Spleen (tissue), 11 donors: ENCODE data around the gene PTPRM. TPM values are rescaled to one million over a fixed set of nuclear protein-coding genes. Genes with fewer than 3 reads are reported as not detected.

Experiments used
- DNase-seq: peaks from one replicate; pipeline ENCODE4 v3.0.0-alpha.2; 2020
- H3K27ac ChIP-seq, 8 donors: fragments of 200-600 bp; sonication (generic) in 7 of 8; 1 replicate in 4 of 8; 2 replicates in 4 of 8; pipeline versions ENCODE4 v1.5.0 to v1.8.0; 2016 to 2021; ENCODE audit warnings: inconsistent platforms in 4 of 8, mild to moderate bottlenecking in 4 of 8, moderate library complexity in 1 of 8
- H3K27me3 ChIP-seq, 7 donors: fragments of 200-600 bp; sonication (generic) in 6 of 7; replicated peaks in 1 of 7; 1 replicate in 4 of 7; 2 replicates in 3 of 7; pipeline versions ENCODE4 v1.5.0 to v1.8.0; 2016 to 2021; ENCODE audit warnings: inconsistent platforms in 3 of 7, mild to moderate bottlenecking in 1 of 7
- H3K36me3 ChIP-seq, 6 donors: fragments of 200-600 bp; sonication (generic) in 5 of 6; 1 replicate in 4 of 6; 2 replicates in 2 of 6; pipeline versions ENCODE4 v1.5.0 to v1.8.0; 2016 to 2021; ENCODE audit warnings: inconsistent platforms in 2 of 6
- H3K4me1 ChIP-seq, 6 donors: fragments of 200-600 bp; sonication (generic) in 5 of 6; 1 replicate in 3 of 6; 2 replicates in 3 of 6; pipeline versions ENCODE4 v1.5.0 to v1.8.0; 2016 to 2021; ENCODE audit warnings: inconsistent platforms in 3 of 6
- H3K4me3 ChIP-seq, 8 donors: fragments of 200-600 bp; sonication (generic) in 7 of 8; 1 replicate in 4 of 8; 2 replicates in 4 of 8; pipeline versions ENCODE4 v1.5.0 to v1.8.0; 2016 to 2021; ENCODE audit warnings: inconsistent platforms in 4 of 8, mild to moderate bottlenecking in 4 of 8, moderate library complexity in 2 of 8
- H3K9me3 ChIP-seq, 8 donors: fragments of 200-600 bp; sonication (generic) in 7 of 8; 1 replicate in 4 of 8; 2 replicates in 4 of 8; pipeline versions ENCODE4 v1.5.0 to v1.8.0; 2016 to 2021; ENCODE audit warnings: inconsistent platforms in 4 of 8
- POLR2A ChIP-seq, 3 donors: fragments of 450-650 bp; IDR thresholded peaks; one replicate each; pipeline ENCODE4 v1.5.1; 2017; ENCODE audit warnings: antibody characterized with exemption in 3 of 3, mild to moderate bottlenecking in 1 of 3
- POLR2AphosphoS5 ChIP-seq, 3 donors: sonication (generic); formaldehyde crosslinking; IDR thresholded peaks; one replicate each; pipeline ENCODE4 v1.5.1; 2017; ENCODE audit warnings: antibody characterized with exemption in 3 of 3
- WGBS, 5 donors: extraction: QIAGEN DNeasy Blood & Tissue Kit in 3 of 5; methylation state at CpG; one replicate each; pipeline versions ENCODE4 v1.1.5 to v1.1.7; 2013 to 2018; 5-methylcytosine and 5-hydroxymethylcytosine counted together
- intact Hi-C: fragments of 100-400 bp; cut with DNase I; formaldehyde crosslinking; loops from one replicate; pipeline ENCODE4 v1.15.0; 2023; ENCODE audit warnings: low total_unique reads
- polyA plus RNA-seq, 3 donors: library from polyadenylated mRNA; stranded (reverse); fragments of 200-250 nt; gene quantifications; one replicate each; pipeline ENCODE4 v1.2.1, GENCODE V29; 2013
- total RNA-seq, 7 donors: library from RNA; depleted of rRNA in 3 of 7; stranded (reverse); fragments of >200 nt in 3 of 7; fragmentation: NEBNext Ultra II Directional in 4 of 7; extraction: Animal tissue kit (Norgen Biotek cat#: 25700) in 4 of 7; gene quantifications; one replicate each; pipeline versions ENCODE4 v1.1.0 to v1.2.1, GENCODE V29; 2016 to 2021
- TF ChIP-seq, protein P1 (sequence below), 11 experiments: fragments of 200-600 bp in 7 of 11; fragments of 450-650 bp in 4 of 11; sonication (generic) in 4 of 11; IDR thresholded peaks in 8 of 11; conservative IDR thresholded peaks in 3 of 11; 1 replicate in 7 of 11; 2 replicates in 4 of 11; pipeline versions ENCODE4 v1.4.0 to v1.8.0; 2016 to 2021; ENCODE audit warnings: antibody characterized with exemption in 11 of 11, inconsistent platforms in 4 of 11, mild to moderate bottlenecking in 1 of 11
- donor health status: healthy with polysubstance abuse.
- donor health status: DM: no; HTN: no; CAD: no; lungs with moderate emphysema.
- donor health status: DM: no; HTN: no; CAD: no.
- donor health status: Bipolar disorder and iron deficiency.
- donor health status: healthy.
- donor health status: DM: no; HTN: no; CAD: no.
- donor health status: DM: yes; HTN: yes; CAD: no.

PTPRM gene
- total and polyA plus RNA-seq, 10 donors, result 23.5 to 97.8 (median 62.8) TPM

DNA sequence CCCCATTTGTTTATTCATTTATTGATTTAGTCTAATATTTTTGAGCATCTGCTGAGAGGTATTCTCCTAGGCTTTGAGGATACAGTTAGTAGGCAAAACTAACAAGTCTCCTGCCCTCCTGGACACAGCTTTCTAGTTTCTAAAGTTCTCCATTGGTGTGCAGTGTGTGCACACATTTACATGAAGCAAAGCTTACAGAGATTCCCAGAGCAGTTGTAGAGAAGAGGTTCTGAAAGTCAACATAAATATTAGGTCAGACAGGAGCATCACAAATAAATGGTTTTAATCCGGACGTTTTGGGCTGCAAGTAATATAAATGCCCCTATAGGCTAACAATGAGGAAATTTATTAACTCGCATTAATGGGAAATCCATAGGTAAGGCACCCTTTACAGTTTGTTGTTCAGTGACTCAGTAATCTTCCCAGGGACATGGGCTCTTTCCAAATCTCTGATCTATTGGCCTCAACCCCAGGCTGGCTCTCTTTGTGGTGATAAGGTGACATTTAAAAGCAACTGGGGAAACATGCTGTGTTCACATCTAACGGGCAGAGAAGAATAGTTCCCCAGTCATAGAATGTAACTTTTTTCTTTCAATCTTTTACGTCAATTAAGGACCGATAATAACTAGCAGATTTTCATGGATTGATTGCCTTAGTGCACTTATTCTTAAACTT lies 407.2 kb downstream of the PTPRM start:
- intact Hi-C loops, result no loop called here
- no peaks in the 10 kb centered on the region for H3K36me3 ChIP-seq
- H3K27me3 ChIP-seq, result no peaks in the 10 kb centered on the region
- no peak for DNase-seq
- 90 to 92% (median 91%) methylated on average over 6 of the region's 6 CpGs for WGBS, 5 donors
- H3K4me1 ChIP-seq, result no peaks in the 10 kb centered on the region
- no peak for TF ChIP-seq POLR2AphosphoS5 (IDR thresholded peaks at IDR 0.05)
- TF ChIP-seq POLR2A (IDR thresholded peaks at IDR 0.05), result no peak
- TF ChIP-seq, protein P1, sequence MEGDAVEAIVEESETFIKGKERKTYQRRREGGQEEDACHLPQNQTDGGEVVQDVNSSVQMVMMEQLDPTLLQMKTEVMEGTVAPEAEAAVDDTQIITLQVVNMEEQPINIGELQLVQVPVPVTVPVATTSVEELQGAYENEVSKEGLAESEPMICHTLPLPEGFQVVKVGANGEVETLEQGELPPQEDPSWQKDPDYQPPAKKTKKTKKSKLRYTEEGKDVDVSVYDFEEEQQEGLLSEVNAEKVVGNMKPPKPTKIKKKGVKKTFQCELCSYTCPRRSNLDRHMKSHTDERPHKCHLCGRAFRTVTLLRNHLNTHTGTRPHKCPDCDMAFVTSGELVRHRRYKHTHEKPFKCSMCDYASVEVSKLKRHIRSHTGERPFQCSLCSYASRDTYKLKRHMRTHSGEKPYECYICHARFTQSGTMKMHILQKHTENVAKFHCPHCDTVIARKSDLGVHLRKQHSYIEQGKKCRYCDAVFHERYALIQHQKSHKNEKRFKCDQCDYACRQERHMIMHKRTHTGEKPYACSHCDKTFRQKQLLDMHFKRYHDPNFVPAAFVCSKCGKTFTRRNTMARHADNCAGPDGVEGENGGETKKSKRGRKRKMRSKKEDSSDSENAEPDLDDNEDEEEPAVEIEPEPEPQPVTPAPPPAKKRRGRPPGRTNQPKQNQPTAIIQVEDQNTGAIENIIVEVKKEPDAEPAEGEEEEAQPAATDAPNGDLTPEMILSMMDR (IDR thresholded peaks at IDR 0.05 in 8 of 11, conservative IDR thresholded peaks at IDR 0.05 in 3 of 11), result no peak
- no peak overlapping the region for H3K27ac ChIP-seq
- H3K4me3 ChIP-seq, result no peak overlapping the region
- H3K9me3 ChIP-seq, result no peaks in the 10 kb centered on the region

DNA sequence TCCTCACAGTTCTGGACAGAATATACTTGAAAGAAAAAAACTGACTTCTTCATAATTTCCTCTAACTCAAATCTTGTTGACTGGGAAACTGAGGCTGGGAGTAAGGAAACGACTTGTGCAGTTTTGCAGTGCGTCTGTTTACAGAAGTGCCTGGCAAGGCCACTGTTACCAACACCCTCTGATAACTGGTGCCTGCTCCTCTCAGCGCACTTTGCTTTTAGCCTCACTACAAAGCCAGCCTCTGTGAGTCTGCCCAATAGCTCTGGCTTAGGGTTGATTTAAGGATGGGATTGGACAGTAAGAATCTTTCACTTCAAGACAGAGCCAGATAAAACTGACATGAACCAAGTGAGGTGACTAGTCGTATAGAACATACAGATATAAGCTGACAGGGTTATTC lies 410.8 kb downstream of the PTPRM start:
- Histone ChIP-seq H3K27me3 (no peaks in the 10 kb centered on the region), H3K9me3 (no peaks in the 10 kb centered on the region), H3K36me3 (no peaks in the 10 kb centered on the region), H3K4me1 (no peaks in the 10 kb centered on the region), H3K27ac (no peak overlapping the region), H3K4me3 (no peak overlapping the region)
- TF ChIP-seq POLR2A (IDR thresholded peaks at IDR 0.05) (no peak), POLR2AphosphoS5 (IDR thresholded peaks at IDR 0.05) (no peak)
- TF ChIP-seq, protein P1 (IDR thresholded peaks at IDR 0.05 in 8 of 11, conservative IDR thresholded peaks at IDR 0.05 in 3 of 11), result no peak
- no peak for DNase-seq
- intact Hi-C loops, result no loop called here
- WGBS, 5 donors, result 57 to 91% (median 84%) methylated on average over 4 of the region's 4 CpGs

DNA sequence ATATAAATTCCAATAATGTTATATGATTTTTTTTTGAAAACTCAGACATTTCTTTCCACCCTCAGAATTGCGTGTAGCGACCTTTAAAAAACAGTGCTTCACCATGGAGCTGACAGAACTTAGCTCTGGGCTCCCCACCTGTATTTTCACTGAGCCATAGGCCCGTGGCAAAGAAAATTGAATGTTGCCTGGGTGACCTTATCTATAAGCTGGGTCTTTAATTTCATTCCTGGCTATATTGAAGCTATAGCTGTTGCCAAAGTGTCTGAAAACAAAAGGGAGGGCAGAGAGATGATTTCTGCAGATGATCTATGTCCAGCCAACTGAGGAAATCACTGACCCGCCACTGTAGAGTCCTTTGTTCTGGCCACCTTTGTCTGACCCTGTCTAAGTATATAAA lies 411.7 kb downstream of the PTPRM start:
- DNase-seq, result no peak
- no peak overlapping the region for H3K4me3 ChIP-seq
- no peaks in the 10 kb centered on the region for H3K27me3 ChIP-seq
- no peaks in the 10 kb centered on the region for H3K9me3 ChIP-seq
- no peaks in the 10 kb centered on the region for H3K4me1 ChIP-seq
- H3K36me3 ChIP-seq, result no peaks in the 10 kb centered on the region
- H3K27ac ChIP-seq, result no peak overlapping the region
- TF ChIP-seq POLR2AphosphoS5 (IDR thresholded peaks at IDR 0.05) (no peak), POLR2A (IDR thresholded peaks at IDR 0.05) (no peak)
- TF ChIP-seq, protein P1 (IDR thresholded peaks at IDR 0.05 in 8 of 11, conservative IDR thresholded peaks at IDR 0.05 in 3 of 11), result no peak
- intact Hi-C loops, result no loop called here
- 87 to 97% (median 89%) methylated on average over 4 of the region's 4 CpGs for WGBS, 5 donors

DNA sequence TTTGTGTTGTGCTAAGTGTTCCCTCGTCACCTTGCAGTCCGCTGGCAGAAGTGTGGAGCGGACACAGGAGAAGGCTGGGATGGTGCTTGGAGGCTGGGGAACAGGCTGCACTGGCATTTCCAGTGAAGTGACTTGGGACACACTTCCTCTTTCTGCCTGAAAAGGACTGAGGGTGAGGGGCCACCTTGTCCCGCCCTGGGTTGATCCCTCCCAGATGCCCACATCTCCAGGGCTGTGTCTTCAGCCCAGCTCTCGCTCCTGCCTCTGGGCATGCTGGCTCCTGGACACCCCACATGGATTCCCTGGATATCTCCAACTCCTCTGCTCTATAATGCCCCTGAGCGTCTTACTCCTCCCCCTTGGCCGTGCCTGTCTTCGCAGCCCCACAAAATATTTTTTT lies 412.6 kb downstream of the PTPRM start:
- WGBS, 5 donors, result 90 to 97% (median 93%) methylated on average over 8 of the region's 8 CpGs
- TF ChIP-seq, protein P1 (IDR thresholded peaks at IDR 0.05 in 8 of 11, conservative IDR thresholded peaks at IDR 0.05 in 3 of 11), result no peak
- TF ChIP-seq POLR2A (IDR thresholded peaks at IDR 0.05) (no peak), POLR2AphosphoS5 (IDR thresholded peaks at IDR 0.05) (no peak)
- intact Hi-C loops, result no loop called here

More for the DNA sequence above, 412.6 kb downstream of the PTPRM start:
- H3K27ac ChIP-seq, result no peak overlapping the region
- H3K36me3 ChIP-seq, result no peaks in the 10 kb centered on the region
- no peak for DNase-seq
- H3K4me3 ChIP-seq, result no peak overlapping the region
- H3K4me1 ChIP-seq, result no peaks in the 10 kb centered on the region
- no peaks in the 10 kb centered on the region for H3K9me3 ChIP-seq
- H3K27me3 ChIP-seq, result no peaks in the 10 kb centered on the region
